ENCODE data around the gene STOM.
A peak's percentile ranks its signal among the peaks of the same experiment; 100 is the strongest.

Gene STOM

GRCh38 chr9:121299467-121300282 is 70.4 kb downstream of the STOM start:
- Histone ChIP-seq H3K27ac (ENCODE audit: low read depth, low read length) (peak overlapping the region; percentile 46; the same call in 1 of the 2 replicates), H3K4me1 (ENCODE audit: control insufficient read depth, insufficient read depth, low read length, unreplicated experiment) (peaks cover 45% of the 10 kb centered on the region), H3K36me3 (ENCODE audit: insufficient read depth, low read length) (peaks cover 14% of the 10 kb centered on the region; the same call in 1 of the 2 replicates), H3K4me3 (ENCODE audit: low read depth, low read length) (peak overlapping the region; percentile 81), H2AFZ (ENCODE audit: low read length, unreplicated experiment) (peak overlapping the region; percentile 86), H3K27me3 (ENCODE audit: insufficient read depth, low read length) (no peaks in the 10 kb centered on the region), H3K79me2 (ENCODE audit: control insufficient read depth, insufficient read depth, low read length, unreplicated experiment) (peaks cover 10% of the 10 kb centered on the region)

GRCh38 chr9:121298689-121299466 is 71.2 kb downstream of the STOM start:
- H3K79me2 ChIP-seq (ENCODE audit: control insufficient read depth, insufficient read depth, low read length, unreplicated experiment): peaks cover 10% of the 10 kb centered on the region
- peak overlapping the region; percentile 81 for H3K4me3 ChIP-seq (ENCODE audit: low read depth, low read length)
- H3K27me3 ChIP-seq (ENCODE audit: insufficient read depth, low read length): no peaks in the 10 kb centered on the region
- peaks cover 40% of the 10 kb centered on the region for H3K4me1 ChIP-seq (ENCODE audit: control insufficient read depth, insufficient read depth, low read length, unreplicated experiment)
- H3K27ac ChIP-seq (ENCODE audit: low read depth, low read length): peak overlapping the region; percentile 46
- H3K36me3 ChIP-seq (ENCODE audit: insufficient read depth, low read length): peaks cover 11% of the 10 kb centered on the region; the same call in 1 of the 2 replicates
- H2AFZ ChIP-seq (ENCODE audit: low read length, unreplicated experiment): peak overlapping the region; percentile 66

- Histone ChIP-seq H3K79me2 (ENCODE audit: control insufficient read depth, insufficient read depth, low read length, unreplicated experiment) (peaks cover 10% of the 10 kb centered on the region), H3K4me1 (ENCODE audit: control insufficient read depth, insufficient read depth, low read length, unreplicated experiment) (peaks cover 35% of the 10 kb centered on the region), H3K36me3 (ENCODE audit: insufficient read depth, low read length) (peaks cover 7% of the 10 kb centered on the region; the same call in 1 of the 2 replicates), H2AFZ (ENCODE audit: low read length, unreplicated experiment) (no peak overlapping the region), H3K27ac (ENCODE audit: low read depth, low read length) (peak overlapping the region; percentile 46), H3K4me3 (ENCODE audit: low read depth, low read length) (no peak overlapping the region), H3K27me3 (ENCODE audit: insufficient read depth, low read length) (no peaks in the 10 kb centered on the region)
Measured at GRCh38 chr9:121298016-121298538, 72.0 kb downstream of the STOM start.

GRCh38 chr9:121297389-121297788 is 72.7 kb downstream of the STOM start:
- Histone ChIP-seq H3K4me3 (ENCODE audit: low read depth, low read length) (no peak overlapping the region), H3K27ac (ENCODE audit: low read depth, low read length) (no peak overlapping the region; the same call in 1 of the 2 replicates), H2AFZ (ENCODE audit: low read length, unreplicated experiment) (no peak overlapping the region), H3K79me2 (ENCODE audit: control insufficient read depth, insufficient read depth, low read length, unreplicated experiment) (peaks cover 10% of the 10 kb centered on the region), H3K27me3 (ENCODE audit: insufficient read depth, low read length) (no peaks in the 10 kb centered on the region), H3K4me1 (ENCODE audit: control insufficient read depth, insufficient read depth, low read length, unreplicated experiment) (peaks cover 35% of the 10 kb centered on the region), H3K36me3 (ENCODE audit: insufficient read depth, low read length) (peaks cover 6% of the 10 kb centered on the region; the same call in 1 of the 2 replicates)

GRCh38 chr9:121296213-121297127 is 73.6 kb downstream of the STOM start:
- Histone ChIP-seq H3K36me3 (ENCODE audit: insufficient read depth, low read length) (no peaks in the 10 kb centered on the region; the same call in 1 of the 2 replicates), H3K79me2 (ENCODE audit: control insufficient read depth, insufficient read depth, low read length, unreplicated experiment) (peaks cover 10% of the 10 kb centered on the region), H3K27ac (ENCODE audit: low read depth, low read length) (no peak overlapping the region), H2AFZ (ENCODE audit: low read length, unreplicated experiment) (no peak overlapping the region), H3K4me1 (ENCODE audit: control insufficient read depth, insufficient read depth, low read length, unreplicated experiment) (peaks cover 35% of the 10 kb centered on the region), H3K27me3 (ENCODE audit: insufficient read depth, low read length) (no peaks in the 10 kb centered on the region), H3K4me3 (ENCODE audit: low read depth, low read length) (no peak overlapping the region)

GRCh38 chr9:121295662-121296191 is 74.3 kb downstream of the STOM start:
- Histone ChIP-seq H3K79me2 (ENCODE audit: control insufficient read depth, insufficient read depth, low read length, unreplicated experiment) (peaks cover 6% of the 10 kb centered on the region), H2AFZ (ENCODE audit: low read length, unreplicated experiment) (no peak overlapping the region), H3K27ac (ENCODE audit: low read depth, low read length) (no peak overlapping the region), H3K36me3 (ENCODE audit: insufficient read depth, low read length) (no peaks in the 10 kb centered on the region; the same call in 1 of the 2 replicates), H3K27me3 (ENCODE audit: insufficient read depth, low read length) (no peaks in the 10 kb centered on the region), H3K4me3 (ENCODE audit: low read depth, low read length) (no peak overlapping the region), H3K4me1 (ENCODE audit: control insufficient read depth, insufficient read depth, low read length, unreplicated experiment) (peaks cover 33% of the 10 kb centered on the region)

GRCh38 chr9:121294866-121295661 is 75.0 kb downstream of the STOM start:
- Histone ChIP-seq H3K36me3 (ENCODE audit: insufficient read depth, low read length) (no peaks in the 10 kb centered on the region; the same call in 1 of the 2 replicates), H2AFZ (ENCODE audit: low read length, unreplicated experiment) (no peak overlapping the region), H3K4me3 (ENCODE audit: low read depth, low read length) (no peak overlapping the region), H3K27me3 (ENCODE audit: insufficient read depth, low read length) (no peaks in the 10 kb centered on the region), H3K79me2 (ENCODE audit: control insufficient read depth, insufficient read depth, low read length, unreplicated experiment) (peaks cover 1% of the 10 kb centered on the region), H3K27ac (ENCODE audit: low read depth, low read length) (no peak overlapping the region), H3K4me1 (ENCODE audit: control insufficient read depth, insufficient read depth, low read length, unreplicated experiment) (peaks cover 27% of the 10 kb centered on the region)

- no peak overlapping the region for H2AFZ ChIP-seq (ENCODE audit: low read length, unreplicated experiment)
Measured at GRCh38 chr9:121294151-121294743, 75.8 kb downstream of the STOM start.

GRCh38 chr9:121292801-121293241 is 77.2 kb downstream of the STOM start:
- H3K79me2 ChIP-seq (ENCODE audit: control insufficient read depth, insufficient read depth, low read length, unreplicated experiment): peaks cover 2% of the 10 kb centered on the region
- no peaks in the 10 kb centered on the region; the same call in 1 of the 2 replicates for H3K36me3 ChIP-seq (ENCODE audit: insufficient read depth, low read length)
- H3K4me1 ChIP-seq (ENCODE audit: control insufficient read depth, insufficient read depth, low read length, unreplicated experiment): peaks cover 33% of the 10 kb centered on the region
- H3K4me3 ChIP-seq (ENCODE audit: low read depth, low read length): no peak overlapping the region
- H3K27ac ChIP-seq (ENCODE audit: low read depth, low read length): no peak overlapping the region
- H2AFZ ChIP-seq (ENCODE audit: low read length, unreplicated experiment): no peak overlapping the region
- H3K27me3 ChIP-seq (ENCODE audit: insufficient read depth, low read length): no peaks in the 10 kb centered on the region

More at GRCh38 chr9:121294151-121294743, 75.8 kb downstream of the STOM start:
- Histone ChIP-seq H3K27ac (ENCODE audit: low read depth, low read length) (no peak overlapping the region), H3K36me3 (ENCODE audit: insufficient read depth, low read length) (no peaks in the 10 kb centered on the region; the same call in 1 of the 2 replicates), H3K4me3 (ENCODE audit: low read depth, low read length) (no peak overlapping the region), H3K79me2 (ENCODE audit: control insufficient read depth, insufficient read depth, low read length, unreplicated experiment) (no peaks in the 10 kb centered on the region), H3K27me3 (ENCODE audit: insufficient read depth, low read length) (no peaks in the 10 kb centered on the region), H3K4me1 (ENCODE audit: control insufficient read depth, insufficient read depth, low read length, unreplicated experiment) (peaks cover 33% of the 10 kb centered on the region)

Data from ACC112 (cell line).